Liver (tissue), 9 donors: ENCODE data around the gene SLC32A1. TPM values are rescaled to one million over a fixed set of nuclear protein-coding genes. Genes with fewer than 3 reads are reported as not detected.

Experiments used
- DNase-seq: peaks from one replicate; pipeline ENCODE4 v3.0.0-alpha.2; 2017; ENCODE audit warnings: low spot score
- H3K27ac ChIP-seq, 2 donors: one replicate each; pipeline ENCODE4 v1.7.0; 2013; ENCODE audit warnings: inconsistent platforms in 2 of 2, low read length in 2 of 2, control low read depth in 1 of 2, low read depth in 1 of 2, mild to moderate bottlenecking in 1 of 2
- H3K27me3 ChIP-seq, 4 donors: one replicate each; pipeline versions ENCODE4 v1.6.1 to v1.7.0; 2013; ENCODE audit warnings: low read length in 3 of 4, inconsistent platforms in 1 of 4, mild to moderate bottlenecking in 1 of 4, moderate library complexity in 1 of 4; ENCODE audit not compliant: control insufficient read depth in 4 of 4, insufficient read depth in 4 of 4
- H3K36me3 ChIP-seq, 4 donors: one replicate each; pipeline versions ENCODE4 v1.6.1 to v1.7.0; 2013; ENCODE audit warnings: low read length in 3 of 4, mild to moderate bottlenecking in 3 of 4, low read depth in 1 of 4, moderate library complexity in 1 of 4; ENCODE audit not compliant: control insufficient read depth in 4 of 4, insufficient read depth in 3 of 4
- H3K4me1 ChIP-seq, 4 donors: one replicate each; pipeline versions ENCODE4 v1.6.1 to v1.7.0; 2013; ENCODE audit warnings: low read length in 3 of 4, mild to moderate bottlenecking in 3 of 4, moderate library complexity in 1 of 4; ENCODE audit not compliant: control insufficient read depth in 4 of 4, insufficient read depth in 4 of 4
- H3K4me3 ChIP-seq, 3 donors: one replicate each; pipeline versions ENCODE4 v1.6.1 to v1.7.0; 2013; ENCODE audit warnings: low read length in 3 of 3, control low read depth in 1 of 3, low read depth in 1 of 3, mild to moderate bottlenecking in 1 of 3
- H3K9ac ChIP-seq, 2 donors: one replicate each; pipeline ENCODE4 v1.7.0; 2013; ENCODE audit warnings: low read length in 2 of 2, mild to moderate bottlenecking in 2 of 2, moderate library complexity in 2 of 2, control low read depth in 1 of 2, low read depth in 1 of 2
- H3K9me3 ChIP-seq, 4 donors: one replicate each; pipeline versions ENCODE4 v1.6.1 to v1.7.0; 2013; ENCODE audit warnings: low read length in 3 of 4; ENCODE audit not compliant: control insufficient read depth in 4 of 4
- CTCF ChIP-seq: fragments of 150-350 bp; IDR thresholded peaks from 2 replicates; pipeline ENCODE4 v1.5.1; 2017; ENCODE audit warnings: improper control_type of control experiment, low read depth, low read length; ENCODE audit not compliant: missing input control
- FOXA2 ChIP-seq: IDR thresholded peaks from 2 replicates; pipeline ENCODE4 v1.6.1; 2016; ENCODE audit warnings: antibody characterized with exemption
- GABPA ChIP-seq, 2 donors: IDR thresholded peaks in 1 of 2; conservative IDR thresholded peaks in 1 of 2; 2 replicates each; pipeline ENCODE4 v1.6.1; 2016; ENCODE audit warnings: antibody characterized with exemption in 2 of 2, mild to moderate bottlenecking in 1 of 2, moderate library complexity in 1 of 2
- HNF4A ChIP-seq, 2 donors: conservative IDR thresholded peaks; 2 replicates each; pipeline ENCODE4 v1.6.1; 2016; ENCODE audit warnings: antibody characterized with exemption in 2 of 2, mild to moderate bottlenecking in 2 of 2
- HNF4G ChIP-seq: IDR thresholded peaks from 2 replicates; pipeline ENCODE4 v1.6.1; 2016; ENCODE audit warnings: antibody characterized with exemption
- JUND ChIP-seq, 2 donors: IDR thresholded peaks; 2 replicates each; pipeline ENCODE4 v1.6.1; 2016; ENCODE audit warnings: antibody characterized with exemption in 2 of 2
- MAX ChIP-seq: IDR thresholded peaks from 2 replicates; pipeline ENCODE4 v1.6.1; 2016; ENCODE audit warnings: antibody characterized with exemption
- NR2F2 ChIP-seq: IDR thresholded peaks from 2 replicates; pipeline ENCODE4 v1.6.1; 2016; ENCODE audit warnings: antibody characterized with exemption
- REST ChIP-seq: IDR thresholded peaks from 2 replicates; pipeline ENCODE4 v1.6.1; 2016; ENCODE audit warnings: antibody characterized with exemption, mild to moderate bottlenecking
- RXRA ChIP-seq, 2 donors: IDR thresholded peaks; 2 replicates each; pipeline ENCODE4 v1.6.1; 2017 to 2018; ENCODE audit warnings: antibody characterized with exemption in 2 of 2, mild to moderate bottlenecking in 1 of 2
- SP1 ChIP-seq: IDR thresholded peaks from 2 replicates; pipeline ENCODE4 v1.6.1; 2018; ENCODE audit warnings: antibody characterized with exemption, mild to moderate bottlenecking
- TAF1 ChIP-seq: conservative IDR thresholded peaks from 2 replicates; pipeline ENCODE4 v1.6.1; 2016; ENCODE audit warnings: antibody characterized with exemption, mild to moderate bottlenecking
- ZBTB33 ChIP-seq: IDR thresholded peaks from 2 replicates; pipeline ENCODE4 v1.6.1; 2016; ENCODE audit warnings: antibody characterized with exemption
- WGBS: extraction: QIAGEN DNeasy Blood & Tissue Kit; methylation state at CpG from one replicate; pipeline ENCODE4 v1.1.7; 2013; 5-methylcytosine and 5-hydroxymethylcytosine counted together
- polyA plus RNA-seq, 2 donors: library from polyadenylated mRNA; stranded (reverse) in 1 of 2; unstranded in 1 of 2; fragments of 200-250 nt in 1 of 2; fragments of >200 nt in 1 of 2; fragmentation: Nextera tagmentation in 1 of 2; extraction: Ambion mirVana in 1 of 2; gene quantifications; one replicate each; pipeline versions ENCODE4 v1.2.1 to v1.2.3, GENCODE V29; 2013 to 2015
- total RNA-seq, 2 donors: library from RNA; depleted of rRNA; stranded (reverse); fragments of >200 nt; gene quantifications; one replicate each; pipeline ENCODE4 v1.2.3, GENCODE V29; 2014
- donor health status: healthy.
- donor health status: healthy.
- donor health status: healthy.
- donor health status: healthy.
- donor health status: healthy.

SLC32A1 gene
- total and polyA plus RNA-seq, 4 donors, result not detected

GRCh38 chr20:38714308-38714707 lies 10.0 kb upstream of the SLC32A1 start (continued):
- TF ChIP-seq HNF4A (conservative IDR thresholded peaks at IDR 0.05) (no peak), SP1 (no peak), MAX (no peak), CTCF (no peak)

GRCh38 chr20:38715646-38716045 lies 8.6 kb upstream of the SLC32A1 start:
- DNase-seq, result no peak
- 55% methylated on average over 10 of the region's 10 CpGs for WGBS
- Histone ChIP-seq H3K27me3 (peaks cover 0 to under 1% (median 0%) of the 10 kb centered on the region in 4 donors), H3K27ac (no peak overlapping the region), H3K4me1 (no peaks in the 10 kb centered on the region), H3K36me3 (no peaks in the 10 kb centered on the region), H3K4me3 (no peak overlapping the region), H3K9ac (no peak overlapping the region), H3K9me3 (no peaks in the 10 kb centered on the region)
- no peak for TF ChIP-seq REST
- no peak for TF ChIP-seq GABPA (IDR thresholded peaks at IDR 0.05 in 1 of 2, conservative IDR thresholded peaks at IDR 0.05 in 1 of 2)
- TF ChIP-seq TAF1, result no peak
- TF ChIP-seq RXRA (IDR thresholded peaks at IDR 0.05), result no peak
- no peak for TF ChIP-seq CTCF
- TF ChIP-seq FOXA2, result no peak
- TF ChIP-seq ZBTB33, result no peak
- no peak for TF ChIP-seq JUND (IDR thresholded peaks at IDR 0.05)
- TF ChIP-seq HNF4A (conservative IDR thresholded peaks at IDR 0.05), result no peak
- no peak for TF ChIP-seq HNF4G
- TF ChIP-seq SP1, result no peak
- no peak for TF ChIP-seq MAX
- TF ChIP-seq NR2F2, result no peak
